ENCODE measurements around the gene BCL7B. TPM values are rescaled to one million over a fixed set of nuclear protein-coding genes. Genes with fewer than 3 reads are reported as not detected.
"Not testable (repeated sequence)": the region's sequence is repeated elsewhere in the genome, so short reads cannot be mapped to it uniquely, and the experiment has no call there.

BCL7B gene
- total RNA-seq, 1 donor: 27.2 TPM

GRCh38 chr7:73532224-73532623 lies 25.3 kb downstream of the BCL7B start:
- TF ChIP-seq CTCF (IDR thresholded peaks at IDR 0.05; ENCODE audit: insufficient read depth, low read depth, low read length): no peak
- no peak overlapping the region for H3K4me3 ChIP-seq (ENCODE audit: low read depth, low read length)
- no peak for DNase-seq (ENCODE audit: low read depth)

DNA sequence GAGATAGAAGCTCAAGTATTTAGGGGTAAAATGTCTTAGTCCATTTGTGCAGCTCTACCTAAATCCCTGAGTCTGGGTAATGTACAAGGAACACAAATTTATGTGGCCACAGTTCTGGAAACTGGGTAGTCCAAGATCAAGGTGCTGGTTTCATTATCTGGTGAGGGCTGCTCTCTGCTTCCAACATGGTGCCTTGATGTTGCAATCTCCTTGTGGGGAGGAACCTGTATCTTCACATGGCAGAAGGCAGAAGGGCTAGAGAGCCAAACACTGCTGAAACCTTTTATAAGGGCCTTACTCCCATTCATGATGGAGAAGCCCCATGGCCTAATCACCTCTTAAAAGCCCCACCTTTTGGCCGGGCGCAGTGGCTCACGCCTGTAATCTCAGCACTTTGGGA lies 26.7 kb downstream of the BCL7B start:
- H3K4me3 ChIP-seq (ENCODE audit: low read depth, low read length): no peak overlapping the region
- DNase-seq (ENCODE audit: low read depth): no peak
- TF ChIP-seq CTCF (IDR thresholded peaks at IDR 0.05; ENCODE audit: insufficient read depth, low read depth, low read length): no peak

DNA sequence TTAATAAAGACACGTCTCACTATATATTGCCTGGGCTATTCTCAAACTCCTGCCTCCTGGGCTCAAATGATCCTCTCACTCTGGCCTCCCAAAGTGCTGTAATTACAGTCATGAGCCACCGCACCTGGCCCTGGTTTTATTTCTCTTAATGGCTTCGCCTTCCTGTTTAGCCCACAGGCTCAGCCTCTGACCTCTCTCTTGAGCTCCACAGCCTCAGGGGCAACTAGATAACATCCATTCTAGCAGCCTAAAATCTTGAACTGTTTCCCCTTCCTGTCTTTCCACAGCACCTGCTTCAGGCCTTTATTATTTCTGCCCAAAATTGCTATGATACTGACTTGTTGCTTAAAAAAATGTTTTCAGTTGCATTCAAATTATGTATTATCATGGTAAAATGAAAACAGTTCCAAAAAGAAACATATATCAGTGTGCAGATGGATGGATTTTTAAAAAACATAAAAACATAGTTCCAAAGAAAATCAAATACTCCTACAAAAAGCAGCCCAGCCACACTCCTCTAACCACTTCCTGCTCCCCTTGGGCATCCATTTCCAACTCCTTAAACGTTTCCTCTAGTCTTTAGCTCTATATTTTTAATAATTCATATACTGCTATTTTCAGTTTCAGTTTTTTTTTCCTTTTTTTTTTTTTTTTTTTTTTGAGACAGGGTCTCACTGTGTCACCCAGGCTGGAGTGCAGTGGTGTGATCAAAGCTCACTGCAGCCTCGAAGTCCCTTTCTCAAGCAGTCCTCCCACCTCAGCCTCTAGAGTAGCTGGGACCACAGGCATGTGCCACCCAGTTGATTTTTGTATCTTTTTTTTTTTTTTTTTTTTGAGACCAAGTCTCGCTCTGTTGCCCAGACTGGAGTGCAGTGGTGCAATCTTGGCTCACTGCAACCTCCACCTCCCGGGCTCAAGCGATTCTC lies 30.3 kb downstream of the BCL7B start:
- no peak for TF ChIP-seq CTCF (IDR thresholded peaks at IDR 0.05; ENCODE audit: insufficient read depth, low read depth, low read length)
- no peak for DNase-seq (ENCODE audit: low read depth)
- no peak overlapping the region for H3K4me3 ChIP-seq (ENCODE audit: low read depth, low read length)

DNA sequence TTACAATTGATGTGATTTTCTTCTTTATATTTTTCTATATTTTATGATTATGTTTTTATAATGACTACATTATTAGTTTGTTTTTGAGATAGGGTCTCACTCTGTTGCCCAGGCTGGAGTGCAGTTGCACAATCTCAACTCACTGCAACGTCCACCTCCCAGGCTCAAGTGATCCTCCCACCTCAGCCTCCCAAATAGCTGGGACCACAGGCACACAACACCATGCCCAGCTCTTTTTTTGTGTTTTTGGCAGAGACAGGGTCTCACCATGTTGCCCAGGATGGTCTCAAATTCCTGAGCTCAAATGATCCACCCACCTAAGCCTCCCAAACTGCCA lies 31.4 kb downstream of the BCL7B start:
- not testable (repeated sequence) for H3K4me3 ChIP-seq (ENCODE audit: low read depth, low read length); DNase-seq (ENCODE audit: low read depth)

- peak; percentile 98 for DNase-seq (ENCODE audit: low read depth)
- peak within 1 kb of the TSS; percentile 73 for H3K4me3 ChIP-seq (ENCODE audit: low read depth, low read length)
- TF ChIP-seq CTCF (IDR thresholded peaks at IDR 0.05; ENCODE audit: insufficient read depth, low read depth, low read length): no peak
Measured at GRCh38 chr7:73522105-73522872, 35.2 kb downstream of the BCL7B start, which contains the start of gene BAZ1B. TSS of gene BAZ1B (minus strand) at chr7:73522293. CDS start at chr7:73521933, 360 bp downstream.

DNA sequence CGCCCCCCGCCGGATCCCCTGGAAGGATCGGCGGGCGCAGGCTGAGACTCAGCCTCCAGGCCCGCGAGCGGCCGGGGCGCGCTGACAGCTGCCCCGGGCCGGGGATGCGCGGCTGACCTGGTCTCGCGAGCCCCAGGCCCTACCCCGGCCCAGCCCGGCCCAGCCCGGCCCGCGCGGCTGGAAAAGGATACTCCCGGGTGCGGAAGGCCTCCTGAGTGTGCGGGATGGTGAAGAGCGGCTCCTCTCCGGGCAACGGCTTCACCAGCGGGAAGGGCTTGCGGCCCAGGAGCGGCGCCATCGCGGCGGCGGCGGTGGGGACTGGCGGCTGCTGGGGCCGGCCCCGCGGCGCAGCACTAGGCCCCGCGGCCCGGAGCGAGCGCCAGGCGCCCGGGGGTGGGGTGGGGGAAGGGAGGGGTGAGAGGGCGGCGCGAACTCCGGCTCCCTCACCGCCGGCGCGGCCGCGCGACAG lies 35.8 kb downstream of the BCL7B start:
- TF ChIP-seq CTCF (IDR thresholded peaks at IDR 0.05; ENCODE audit: insufficient read depth, low read depth, low read length): no peak

More for the DNA sequence above, 35.8 kb downstream of the BCL7B start:
- peak overlapping the region; percentile 73 for H3K4me3 ChIP-seq (ENCODE audit: low read depth, low read length)
- peak; percentile 51 for DNase-seq (ENCODE audit: low read depth)
